HG03159 (cell line): ENCODE measurements around the gene NUP160.

ENCODE experiments used
- ATAC-seq: cut with Tn5 transposase; IDR thresholded peaks from one replicate; pipeline ENCODE4 v1.9.1; 2021; ENCODE audit warnings: mild to moderate bottlenecking, moderate library complexity; ENCODE audit not compliant: unreplicated experiment

Gene NUP160

DNA sequence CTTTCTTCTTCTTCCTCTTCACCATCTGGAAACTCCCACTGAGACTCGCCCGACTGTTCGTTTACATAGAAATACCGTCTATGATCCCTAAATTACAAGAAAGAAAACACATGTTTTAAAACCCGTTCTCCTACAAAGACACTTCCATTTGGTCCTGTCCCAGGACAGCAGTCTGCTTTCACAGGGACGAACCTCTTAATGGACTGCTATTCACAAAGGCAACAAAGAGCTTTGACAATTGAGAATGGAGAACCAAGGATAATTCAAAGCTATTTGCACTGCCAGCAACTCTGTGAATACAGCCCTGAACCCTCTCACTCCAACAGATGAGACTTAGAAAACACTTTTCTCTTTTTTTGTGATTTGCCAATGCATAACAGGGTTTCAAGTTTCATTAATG, 116.7 kb downstream of the NUP160 start:
- no peak for ATAC-seq
